ENCODE measurements around the gene DMAC2. TPM values are rescaled to one million over a fixed set of nuclear protein-coding genes. Genes with fewer than 3 reads are reported as not detected.

Gene DMAC2
- total RNA-seq, 1 donor from 2014 or later, result 39.5 TPM

- no peaks in the 10 kb centered on the region for H3K27me3 ChIP-seq (ENCODE audit: control insufficient read depth, insufficient read depth, low read length)
- no peak for TF ChIP-seq CTCF (IDR thresholded peaks at IDR 0.05; ENCODE audit: insufficient read depth, low read length, severe bottlenecking)
- H3K36me3 ChIP-seq (ENCODE audit: control insufficient read depth, insufficient read depth, low read length), result no peaks in the 10 kb centered on the region
- H3K4me3 ChIP-seq (ENCODE audit: low read depth, low read length), result no peak overlapping the region
- FAIRE-seq (no peak), DNase-seq (ENCODE audit: low read depth) (no peak)
Measured at GRCh38 chr19:41455936-41456335, 16.2 kb upstream of the DMAC2 start.

- H3K27me3 ChIP-seq (ENCODE audit: control insufficient read depth, insufficient read depth, low read length), result no peaks in the 10 kb centered on the region
- no peaks in the 10 kb centered on the region for H3K36me3 ChIP-seq (ENCODE audit: control insufficient read depth, insufficient read depth, low read length)
- FAIRE-seq, result no peak
- H3K4me3 ChIP-seq (ENCODE audit: low read depth, low read length), result no peak overlapping the region
- DNase-seq (ENCODE audit: low read depth), result no peak
- TF ChIP-seq CTCF (IDR thresholded peaks at IDR 0.05; ENCODE audit: insufficient read depth, low read length, severe bottlenecking), result no peak
Measured at GRCh38 chr19:41452584-41453275, 13.0 kb upstream of the DMAC2 start.

DNA sequence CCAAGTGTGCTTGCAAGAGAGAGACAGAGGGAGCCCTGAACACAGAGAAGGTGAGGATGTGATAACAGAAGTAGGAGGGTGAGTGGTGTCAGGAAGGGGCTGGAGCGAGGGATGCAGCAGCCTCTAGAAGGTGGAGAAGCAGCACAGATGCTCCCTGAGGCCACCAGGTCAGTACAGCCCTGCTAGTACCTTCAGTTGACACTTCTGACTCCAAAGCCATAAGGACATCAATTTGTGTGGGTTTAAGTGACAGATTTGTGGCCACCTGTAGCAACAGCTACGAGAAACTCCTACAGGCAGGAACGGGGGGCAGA is 10.1 kb upstream of the DMAC2 start:
- no peak for DNase-seq (ENCODE audit: low read depth)
- no peaks in the 10 kb centered on the region for H3K27me3 ChIP-seq (ENCODE audit: control insufficient read depth, insufficient read depth, low read length)
- FAIRE-seq, result no peak
- H3K36me3 ChIP-seq (ENCODE audit: control insufficient read depth, insufficient read depth, low read length), result no peaks in the 10 kb centered on the region
- H3K4me3 ChIP-seq (ENCODE audit: low read depth, low read length), result no peak overlapping the region
- no peak for TF ChIP-seq CTCF (IDR thresholded peaks at IDR 0.05; ENCODE audit: insufficient read depth, low read length, severe bottlenecking)

DNA sequence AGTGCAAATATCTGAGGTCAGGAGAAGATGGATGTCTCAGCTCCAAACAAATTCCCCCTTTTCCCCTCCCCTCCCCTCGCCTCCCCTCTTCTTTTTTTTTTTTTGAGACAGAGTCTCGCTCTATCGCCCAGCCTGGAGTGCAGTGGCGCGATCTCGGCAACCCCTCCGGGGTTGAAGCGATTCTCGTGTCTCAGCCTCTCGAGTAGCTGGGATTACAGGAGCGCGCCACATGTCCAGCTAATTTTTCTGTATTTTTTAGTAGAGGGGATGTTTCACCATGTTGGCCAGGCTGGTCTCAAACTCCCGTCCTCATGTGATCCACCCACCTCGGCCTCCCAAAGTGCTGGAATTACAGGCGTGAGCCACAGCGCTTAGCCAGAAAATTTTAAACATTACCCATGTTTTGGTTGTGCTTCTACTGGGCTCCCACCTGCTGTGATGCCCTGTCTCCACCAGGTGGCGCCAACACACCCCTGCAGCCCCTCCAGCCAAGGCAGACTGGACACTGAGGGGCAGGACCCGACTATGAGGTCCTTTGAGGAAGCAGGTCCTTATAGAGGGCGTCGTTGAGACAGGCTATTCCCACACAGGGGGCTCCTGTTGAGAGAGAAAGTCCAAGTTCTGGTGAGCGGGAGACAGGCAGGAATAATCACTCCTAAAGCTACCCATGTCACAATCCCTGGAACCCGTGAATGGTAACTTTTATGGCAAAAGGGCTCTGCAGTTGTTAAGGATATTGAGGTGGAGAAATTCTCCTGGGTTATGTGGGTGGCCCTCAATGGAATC is 9.6 kb upstream of the DMAC2 start:
- H3K36me3 ChIP-seq (ENCODE audit: control insufficient read depth, insufficient read depth, low read length), result no peaks in the 10 kb centered on the region
- peak; percentile 37 for DNase-seq (ENCODE audit: low read depth)
- TF ChIP-seq CTCF (IDR thresholded peaks at IDR 0.05; ENCODE audit: insufficient read depth, low read length, severe bottlenecking), result peak; percentile 92
- no peaks in the 10 kb centered on the region for H3K27me3 ChIP-seq (ENCODE audit: control insufficient read depth, insufficient read depth, low read length)
- FAIRE-seq, result no peak
- no peak overlapping the region for H3K4me3 ChIP-seq (ENCODE audit: low read depth, low read length)

DNA sequence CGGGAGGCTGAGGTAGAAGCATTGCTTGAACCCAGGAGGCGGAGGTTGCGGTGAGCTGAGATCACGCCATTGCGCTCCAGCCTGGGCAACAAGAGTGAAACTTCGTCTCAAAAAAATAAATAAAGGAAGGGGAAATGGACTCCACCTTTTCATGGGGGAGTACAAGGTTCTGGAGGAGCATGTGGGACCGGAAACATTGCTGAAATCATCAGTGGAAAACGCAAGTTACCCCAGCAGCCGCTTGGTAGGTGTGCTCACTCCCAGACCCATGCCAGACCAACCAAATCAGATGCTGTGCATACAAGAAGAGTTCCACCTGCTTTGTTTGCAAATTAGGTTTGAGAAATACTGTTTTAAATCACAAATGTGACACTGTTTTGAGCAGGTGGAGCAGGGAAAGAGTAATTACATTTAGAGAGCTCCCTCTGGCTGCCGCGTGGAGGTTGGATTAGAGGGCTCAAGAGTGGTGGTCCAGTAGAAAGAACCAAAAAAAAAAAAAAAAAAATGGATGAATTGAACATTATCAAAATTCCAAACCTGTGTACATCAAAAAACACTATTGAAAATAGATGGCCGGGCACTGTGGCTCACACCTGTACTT is 8.1 kb upstream of the DMAC2 start:
- DNase-seq (ENCODE audit: low read depth) (no peak), FAIRE-seq (no peak)
- H3K27me3 ChIP-seq (ENCODE audit: control insufficient read depth, insufficient read depth, low read length), result no peaks in the 10 kb centered on the region
- TF ChIP-seq CTCF (IDR thresholded peaks at IDR 0.05; ENCODE audit: insufficient read depth, low read length, severe bottlenecking), result no peak
- no peak overlapping the region for H3K4me3 ChIP-seq (ENCODE audit: low read depth, low read length)
- no peaks in the 10 kb centered on the region for H3K36me3 ChIP-seq (ENCODE audit: control insufficient read depth, insufficient read depth, low read length)

Data from bronchial epithelial cell (primary cell).